HG03095 (cell line): ENCODE results near the gene ANKRD30A.
"Not testable (repeated sequence)": the region's sequence is repeated elsewhere in the genome, so short reads cannot be mapped to it uniquely, and the experiment has no call there.

Source experiments
- ATAC-seq: cut with Tn5 transposase; IDR thresholded peaks from one replicate; pipeline ENCODE4 v1.9.1; 2021; ENCODE audit warnings: moderate library complexity; ENCODE audit not compliant: unreplicated experiment

The ANKRD30A gene

DNA sequence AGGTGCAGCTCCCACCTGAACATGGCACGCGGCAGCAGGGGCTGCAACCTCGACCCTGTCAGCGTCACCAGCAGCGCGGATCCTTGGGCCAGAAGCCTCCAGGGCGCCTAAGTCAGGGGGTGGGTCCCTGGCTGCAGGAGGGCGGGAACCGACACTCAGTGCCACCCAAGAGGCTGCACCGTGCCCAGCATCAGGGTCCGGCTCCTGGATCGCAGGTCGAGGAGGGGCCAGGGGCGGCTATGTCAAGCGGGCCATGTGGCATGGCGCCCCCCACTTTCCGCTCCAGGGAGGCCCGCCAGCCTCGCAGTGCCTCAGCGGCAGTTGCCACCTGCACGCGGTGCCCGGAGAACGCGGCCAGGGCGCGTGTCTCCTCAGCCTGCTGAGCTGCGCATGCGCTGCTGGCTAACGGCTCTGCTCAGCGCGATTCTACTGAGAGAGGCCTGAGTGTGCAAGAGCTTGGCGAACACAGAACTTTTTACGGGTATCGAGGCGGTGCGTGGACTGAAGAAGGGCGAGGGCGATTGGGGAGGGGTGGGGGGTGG lies at the start of gene ANKRD30A:
TSS of gene ANKRD30A (plus strand) at position 408 of the 542 bp plus-strand sequence. CDS start 190 bp downstream, outside the sequence.
- ATAC-seq = no peak

DNA sequence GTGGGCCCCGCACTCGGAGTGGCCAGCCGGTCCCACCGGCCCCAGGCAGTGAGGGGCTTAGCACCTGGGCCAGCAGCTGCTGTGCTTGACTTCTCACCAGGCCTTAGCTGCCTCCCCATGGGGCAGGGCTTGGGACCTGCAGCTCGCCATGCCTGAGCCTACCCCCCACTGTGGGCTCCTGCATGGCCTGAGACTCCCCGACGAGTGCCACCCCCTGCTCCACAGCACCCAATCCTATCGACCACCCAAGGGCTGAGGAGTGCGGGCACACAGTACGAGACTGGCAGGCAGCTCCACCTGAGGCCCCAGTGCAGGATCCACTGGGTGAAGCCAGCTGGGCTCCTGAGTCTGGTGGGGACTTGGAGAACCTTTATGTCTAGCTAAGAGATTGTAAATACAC lies 49.3 kb upstream of the ANKRD30A start:
- not testable (repeated sequence) for ATAC-seq

- ATAC-seq = no peak
These were observed 29.4 kb upstream of the ANKRD30A start for GRCh38 chr10:37095792-37096573.

- ATAC-seq = no peak
These were observed 24.1 kb upstream of the ANKRD30A start for GRCh38 chr10:37101261-37101660.

DNA sequence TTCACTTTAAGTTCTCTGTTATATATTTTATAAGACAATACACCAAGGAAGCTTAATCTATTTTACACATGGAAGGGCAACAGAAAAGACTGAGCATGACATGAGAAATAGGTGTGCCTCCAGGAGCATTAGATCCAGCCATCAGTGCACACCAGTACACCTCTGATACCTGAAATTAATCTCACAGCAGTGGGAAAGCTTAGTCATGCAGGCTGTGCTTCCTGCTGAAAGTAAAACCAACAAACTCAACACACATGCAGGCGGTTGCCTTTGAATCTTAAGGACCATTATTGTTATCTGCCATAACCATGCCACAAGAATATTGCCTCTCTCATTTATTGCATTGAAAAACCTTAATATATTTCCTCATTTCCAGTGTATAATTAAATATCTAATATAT lies 16.4 kb upstream of the ANKRD30A start:
- ATAC-seq = no peak

- no peak for ATAC-seq
These were observed 866 bp upstream of the ANKRD30A start for GRCh38 chr10:37124532-37124931.

DNA sequence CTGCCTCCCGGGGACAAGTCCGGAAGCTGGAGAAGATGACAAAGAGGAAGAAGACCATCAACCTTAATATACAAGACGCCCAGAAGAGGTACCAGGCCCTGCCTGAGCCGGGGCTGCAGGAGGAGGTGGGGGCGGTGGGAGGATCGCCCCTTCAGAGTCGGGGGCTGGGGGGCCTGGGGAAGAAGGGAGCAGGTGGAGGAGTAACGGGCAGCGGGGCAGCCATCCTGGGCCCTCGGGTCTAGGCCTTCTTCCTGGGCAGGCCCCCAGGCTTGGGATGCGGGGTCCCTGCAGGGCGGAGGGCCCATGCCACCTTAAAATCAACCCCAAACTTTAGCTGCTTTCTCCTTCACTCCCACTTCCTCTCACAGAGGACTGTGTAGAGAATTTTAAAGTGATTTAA lies 523 bp downstream of the ANKRD30A start:
- ATAC-seq = no peak

DNA sequence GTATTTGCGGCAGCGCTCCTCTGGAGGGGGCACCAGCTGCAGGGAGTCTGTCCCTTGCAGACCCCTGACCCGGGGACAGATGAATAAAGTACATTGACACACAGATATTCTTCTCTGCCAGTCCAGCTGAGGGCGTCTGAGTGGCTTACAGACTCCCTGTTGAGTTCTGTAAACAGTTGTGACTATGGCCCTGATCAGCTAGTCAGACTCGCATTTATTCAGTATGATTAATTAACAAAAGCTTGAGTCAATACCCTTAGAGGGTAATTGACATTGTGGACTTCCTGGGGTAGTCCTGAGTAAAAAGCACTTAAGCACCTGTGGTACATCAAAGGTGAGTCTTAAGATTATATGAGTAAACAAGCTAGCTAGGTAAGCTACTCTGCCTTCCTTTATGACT lies 21.0 kb downstream of the ANKRD30A start:
- no peak for ATAC-seq

DNA sequence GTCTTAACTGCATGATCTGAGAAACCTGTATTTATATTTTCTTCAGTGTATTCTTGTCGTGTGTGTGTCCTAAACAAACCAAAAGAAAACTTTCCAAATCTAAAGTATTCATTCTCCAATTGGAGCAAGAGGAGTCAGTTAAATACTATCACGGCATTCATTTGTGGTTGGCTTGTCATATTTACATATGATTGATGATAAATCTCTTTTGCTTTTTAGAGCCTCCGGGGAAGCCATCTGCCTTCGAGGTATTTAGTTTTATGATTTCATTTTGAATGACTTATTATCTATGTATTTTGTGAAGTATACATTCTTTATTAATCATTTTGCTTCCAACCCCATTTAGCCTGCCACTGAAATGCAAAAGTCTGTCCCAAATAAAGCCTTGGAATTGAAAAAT lies 37.0 kb downstream of the ANKRD30A start:
- not testable (repeated sequence) for ATAC-seq

GRCh38 chr10:37171945-37172344 lies 46.5 kb downstream of the ANKRD30A start:
- ATAC-seq = not testable (repeated sequence)

DNA sequence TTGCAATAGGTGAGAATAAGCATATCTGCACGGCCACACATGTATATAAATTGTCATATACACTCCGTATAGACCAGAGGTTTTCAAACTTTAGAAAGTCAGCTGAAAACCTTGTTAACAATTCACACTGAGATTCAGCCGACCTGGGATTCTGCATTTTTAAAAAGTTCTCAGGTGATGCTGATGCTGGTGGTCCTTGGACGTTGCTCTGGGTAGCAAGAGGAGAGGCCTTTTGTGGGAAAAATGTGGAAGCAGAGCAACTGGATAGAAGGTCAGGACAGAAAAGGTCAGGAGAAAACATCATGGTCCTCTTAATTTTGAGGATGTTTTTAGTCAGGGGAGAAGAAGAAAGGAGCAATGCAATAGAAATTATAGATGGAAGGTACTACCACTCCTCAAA lies 52.9 kb downstream of the ANKRD30A start:
- ATAC-seq = not testable (repeated sequence)

- ATAC-seq = not testable (repeated sequence)
These were observed 57.3 kb downstream of the ANKRD30A start for GRCh38 chr10:37182719-37183118.

- no peak for ATAC-seq
These were observed 80.7 kb downstream of the ANKRD30A start for GRCh38 chr10:37206132-37206531.

GRCh38 chr10:37220866-37221265 lies 95.5 kb downstream of the ANKRD30A start:
- ATAC-seq = no peak

- no peak for ATAC-seq
These were observed 96.6 kb downstream of the ANKRD30A start for GRCh38 chr10:37222046-37222445.

DNA sequence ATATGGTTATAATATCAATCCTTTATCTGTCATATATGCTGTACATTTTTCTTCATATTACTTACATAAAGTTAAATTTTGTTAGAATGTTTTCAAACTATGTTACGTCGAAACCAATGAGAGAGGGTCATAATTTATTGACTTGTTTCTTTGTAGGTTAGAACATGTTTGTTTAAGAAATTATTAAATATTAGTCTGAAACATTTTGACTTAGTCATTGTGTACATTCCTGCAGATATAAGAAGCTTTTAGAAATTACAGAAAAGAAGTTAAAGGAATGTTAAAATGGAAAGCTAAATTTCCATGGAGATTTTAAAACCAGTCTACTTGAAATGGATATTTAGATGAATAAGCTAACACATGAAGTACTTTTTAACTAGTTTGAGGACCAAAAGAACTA lies 99.8 kb downstream of the ANKRD30A start:
- ATAC-seq = no peak

DNA sequence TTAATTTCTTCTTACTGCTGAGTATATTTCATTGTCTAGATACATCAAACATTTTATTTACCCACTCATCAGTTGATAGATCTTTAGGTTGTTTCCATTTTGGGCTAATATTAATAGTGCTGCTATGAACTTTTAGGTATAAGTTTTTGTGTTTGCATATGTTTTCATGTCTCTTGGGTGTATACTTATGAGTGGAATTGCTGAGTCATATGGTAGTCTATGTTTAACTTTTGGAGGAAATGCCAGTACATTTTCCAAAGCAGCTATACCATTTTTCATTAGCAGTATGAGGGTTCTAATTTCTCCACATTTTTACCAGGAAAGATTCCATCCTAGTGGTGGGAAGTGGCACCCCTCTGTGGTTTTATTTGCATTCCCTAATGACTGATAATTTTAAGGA lies 101.1 kb downstream of the ANKRD30A start:
- no peak for ATAC-seq

DNA sequence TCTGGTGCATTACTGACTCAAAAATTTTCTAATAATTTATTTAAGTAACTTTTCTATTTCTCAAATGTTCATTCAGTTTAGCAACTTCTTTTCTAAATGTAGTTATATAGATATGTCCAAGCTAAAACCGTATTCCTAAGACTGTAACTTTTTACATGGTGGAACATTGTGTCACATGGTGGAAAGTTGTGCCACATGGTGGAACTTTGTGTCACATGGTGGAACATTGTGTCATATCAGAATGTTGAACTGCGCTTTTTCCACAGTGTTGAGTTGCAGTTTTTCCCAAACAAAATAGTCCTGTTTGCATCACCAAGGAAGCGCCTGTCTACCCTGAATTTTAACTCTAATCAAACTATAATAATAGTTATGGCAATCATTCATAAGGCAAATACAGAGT lies 109.3 kb downstream of the ANKRD30A start:
- no peak for ATAC-seq

DNA sequence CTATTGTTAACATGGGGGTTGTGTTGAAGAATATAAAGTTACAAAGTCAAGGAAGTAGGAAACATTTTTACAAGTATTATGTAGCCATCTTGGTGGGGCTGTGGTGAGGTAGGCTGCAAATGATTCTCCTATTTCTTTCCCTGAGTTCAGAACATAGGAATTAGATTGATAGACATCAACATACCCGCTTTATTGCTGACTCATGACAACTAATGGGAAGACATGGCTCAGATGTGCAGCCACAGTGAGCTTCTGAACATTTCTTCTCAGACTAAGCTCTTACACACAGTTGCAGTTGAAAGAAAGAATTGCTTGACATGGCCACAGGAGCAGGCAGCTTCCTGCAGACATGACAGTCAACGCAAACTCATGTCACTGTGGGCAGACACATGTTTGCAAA lies 110.7 kb downstream of the ANKRD30A start:
- ATAC-seq = no peak

GRCh38 chr10:37240223-37240622 lies 114.8 kb downstream of the ANKRD30A start:
- no peak for ATAC-seq

GRCh38 chr10:37246637-37247036 lies 121.2 kb downstream of the ANKRD30A start:
- no peak for ATAC-seq

GRCh38 chr10:37255837-37256236 lies 130.4 kb downstream of the ANKRD30A start:
- not testable (repeated sequence) for ATAC-seq

DNA sequence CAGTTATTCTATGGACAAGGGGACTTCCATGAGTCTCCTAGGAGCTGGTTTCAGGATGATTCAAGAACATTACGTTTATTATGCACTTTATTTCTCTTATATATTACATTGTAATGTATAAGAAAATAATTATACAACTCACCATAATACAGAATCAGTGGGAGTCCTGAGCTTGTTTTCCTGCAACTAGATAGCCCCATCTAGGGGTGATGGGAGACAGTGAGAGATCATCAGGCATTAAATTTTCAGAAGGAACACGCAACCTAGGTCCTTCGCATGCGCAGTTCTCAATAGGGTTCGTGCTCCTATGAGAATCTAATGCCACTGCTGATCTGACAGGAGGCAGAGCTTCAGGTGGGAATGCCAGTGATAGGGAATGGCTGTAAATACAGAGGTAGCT lies 137.9 kb downstream of the ANKRD30A start:
- ATAC-seq = no peak
